SK-N-SH (cell line): ENCODE data around the gene PODN. TPM values are rescaled to one million over a fixed set of nuclear protein-coding genes. Genes with fewer than 3 reads are reported as not detected.
A peak's percentile ranks its signal among the peaks of the same experiment; 100 is the strongest.

ENCODE experiments used
- CTCF ChIA-PET: fragments of 300-600, 350-600 bp; formaldehyde crosslinking; extraction: SDS; loops from one replicate; lab custom pipeline; 2021; lab: Yijun Ruan, JAX
- POLR2A ChIA-PET: fragments of 350-600 bp; sonication (Branson Sonifier 250); formaldehyde crosslinking; extraction: SDS; loops from one replicate; lab custom pipeline; 2020; ENCODE audit warnings: antibody characterized with exemption, inconsistent platforms; lab: Yijun Ruan, JAX
- DNase-seq: peaks from one replicate; pipeline ENCODE4 v3.0.0; 2012
- H2AFZ ChIP-seq: fragments of 200-600 bp; sonication (generic); 2 replicates; pipeline ENCODE4 v1.8.1; 2016; ENCODE audit warnings: antibody characterized with exemption, mild to moderate bottlenecking, low read depth
- H3F3A ChIP-seq: fragments of 200-600 bp; sonication (generic); replicated peaks from 2 replicates; pipeline ENCODE3; 2016; ENCODE audit warnings: antibody characterized with exemption, mild to moderate bottlenecking; ENCODE audit not compliant: insufficient read depth
- H3K27ac ChIP-seq, 2 experiments: fragments of 200-500 bp in 1 of 2; fragments of 200-600 bp in 1 of 2; sonication (Bioruptor generic) in 1 of 2; sonication (generic), shearing (Covaris generic) in 1 of 2; 2 replicates each; pipeline versions ENCODE4 v1.5.1 to v1.6.1; 2014 to 2016; ENCODE audit warnings: low read depth in 2 of 2, inconsistent platforms in 1 of 2, low read length in 1 of 2, mild to moderate bottlenecking in 1 of 2, mixed read lengths in 1 of 2
- H3K27me3 ChIP-seq: fragments of 200-600 bp; sonication (generic), shearing (Covaris generic); 2 replicates; pipeline ENCODE4 v1.6.1; 2016; ENCODE audit warnings: mixed run types; ENCODE audit not compliant: insufficient read depth
- H3K36me3 ChIP-seq, 2 experiments: fragments of 200-500 bp in 1 of 2; fragments of 200-600 bp in 1 of 2; sonication (Bioruptor generic) in 1 of 2; sonication (generic) in 1 of 2; replicated peaks in 1 of 2; 2 replicates each; pipeline versions ENCODE3 to v1.5.1; 2014 to 2016; ENCODE audit warnings: low read length in 1 of 2, mild to moderate bottlenecking in 1 of 2; ENCODE audit not compliant: insufficient read depth in 2 of 2, control insufficient read depth in 1 of 2
- H3K4me1 ChIP-seq, 2 experiments: fragments of 200-500 bp in 1 of 2; fragments of 200-600 bp in 1 of 2; sonication (Bioruptor generic) in 1 of 2; sonication (generic), shearing (Covaris generic) in 1 of 2; 2 replicates each; pipeline versions ENCODE4 v1.5.1 to v1.6.1; 2014 to 2016; ENCODE audit warnings: low read depth in 1 of 2, low read length in 1 of 2, mixed run types in 1 of 2; ENCODE audit not compliant: insufficient read depth in 2 of 2, control insufficient read depth in 1 of 2
- H3K4me2 ChIP-seq: fragments of 200-600 bp; sonication (generic), shearing (Covaris generic); 2 replicates; pipeline ENCODE4 v1.6.1; 2017; ENCODE audit warnings: mixed run types
- H3K4me3 ChIP-seq, 2 experiments: fragments of 200-500 bp in 1 of 2; fragments of 200-600 bp in 1 of 2; sonication (Bioruptor generic) in 1 of 2; sonication (generic), shearing (Covaris generic) in 1 of 2; 2 replicates each; pipeline versions ENCODE4 v1.5.1 to v1.8.1; 2014 to 2016; ENCODE audit warnings: low read depth in 2 of 2, inconsistent platforms in 1 of 2, low read length in 1 of 2, mild to moderate bottlenecking in 1 of 2, mixed read lengths in 1 of 2, moderate library complexity in 1 of 2
- H3K79me2 ChIP-seq: fragments of 200-600 bp; sonication (generic); 2 replicates; pipeline ENCODE4 v1.8.1; 2017; ENCODE audit warnings: mild to moderate bottlenecking; ENCODE audit not compliant: insufficient read depth
- H3K9ac ChIP-seq: fragments of 200-600 bp; sonication (generic); 2 replicates; pipeline ENCODE4 v1.6.1; 2017; ENCODE audit warnings: mixed run types
- H3K9me2 ChIP-seq: fragments of 200-600 bp; sonication (generic); 2 replicates; pipeline ENCODE4 v1.6.1; 2017; ENCODE audit warnings: mixed run types
- H3K9me3 ChIP-seq: fragments of 200-600 bp; sonication (generic); 2 replicates; pipeline ENCODE4 v1.6.1; 2017; ENCODE audit warnings: mixed run types, mild to moderate bottlenecking, moderate library complexity
- H4K20me1 ChIP-seq: fragments of 200-600 bp; sonication (generic); 2 replicates; pipeline ENCODE4 v1.6.1; 2017; ENCODE audit warnings: mild to moderate bottlenecking, mixed run types; ENCODE audit not compliant: insufficient read depth
- CHD2 ChIP-seq: fragments of 150-350 bp; IDR thresholded peaks from 2 replicates; pipeline ENCODE4 v1.6.1; 2018; ENCODE audit warnings: low read length; ENCODE audit not compliant: partially characterized antibody
- CTCF ChIP-seq: fragments of 200-600 bp; sonication (generic); IDR thresholded peaks from 2 replicates; pipeline ENCODE4 v1.6.1; 2017; ENCODE audit warnings: antibody characterized with exemption, mild to moderate bottlenecking, moderate library complexity
- ELF1 ChIP-seq: IDR thresholded peaks from 2 replicates; pipeline ENCODE4 v1.4.0; 2012
- FOSL2 ChIP-seq: IDR thresholded peaks from 2 replicates; pipeline ENCODE4 v1.4.0; 2012; ENCODE audit warnings: low read depth, mild to moderate bottlenecking, moderate library complexity, borderline replicate concordance
- FOXJ3 ChIP-seq: sonication (generic); formaldehyde crosslinking; IDR thresholded peaks from 2 replicates; pipeline ENCODE4 v1.5.1; 2020; ENCODE audit warnings: mild to moderate bottlenecking, missing genetic modification reagents
- GABPA ChIP-seq: IDR thresholded peaks from 2 replicates; pipeline ENCODE4 v1.4.0; 2012; ENCODE audit warnings: low read depth, mild to moderate bottlenecking
- GATA2 ChIP-seq: sonication (generic); formaldehyde crosslinking; IDR thresholded peaks from 2 replicates; pipeline ENCODE4 v1.5.0; 2020; ENCODE audit warnings: mild to moderate bottlenecking, missing genetic modification reagents
- JUND ChIP-seq: IDR thresholded peaks from 2 replicates; pipeline ENCODE4 v1.4.0; 2012
- MXI1 ChIP-seq: IDR thresholded peaks from 2 replicates; pipeline ENCODE4 v1.6.1; 2012; ENCODE audit warnings: mild to moderate bottlenecking, low read depth, low read length, improper control_type of control experiment
- POLR2AphosphoS5 ChIP-seq: IDR thresholded peaks from 2 replicates; pipeline ENCODE4 v1.6.1; 2012; ENCODE audit warnings: low read depth, low read length
- RCOR1 ChIP-seq: fragments of 150-350 bp; IDR thresholded peaks from 2 replicates; pipeline ENCODE4 v1.6.1; 2017; ENCODE audit warnings: antibody characterized with exemption, low read length
- RFX5 ChIP-seq: IDR thresholded peaks from 2 replicates; pipeline ENCODE4 v1.6.1; 2012; ENCODE audit warnings: mild to moderate bottlenecking, improper control_type of control experiment, low read length
- SIN3A ChIP-seq: IDR thresholded peaks from 2 replicates; pipeline ENCODE4 v1.6.1; 2012; ENCODE audit warnings: low read depth, mild to moderate bottlenecking, low read length, moderate library complexity, borderline replicate concordance
- TAF1 ChIP-seq: IDR thresholded peaks from 2 replicates; pipeline ENCODE4 v1.6.1; 2012; ENCODE audit warnings: low read depth, mild to moderate bottlenecking, low read length, moderate library complexity, borderline replicate concordance
- TCF12 ChIP-seq: IDR thresholded peaks from 2 replicates; pipeline ENCODE4 v1.4.0; 2012
- TEAD4 ChIP-seq: IDR thresholded peaks from 2 replicates; pipeline ENCODE4 v1.4.0; 2012; ENCODE audit warnings: mild to moderate bottlenecking, borderline replicate concordance; ENCODE audit not compliant: insufficient read depth
- ZBTB33 ChIP-seq: IDR thresholded peaks from 2 replicates; pipeline ENCODE4 v1.4.0; 2012; ENCODE audit warnings: low read depth, borderline replicate concordance
- WGBS: methylation state at CpG from one replicate; pipeline ENCODE4 v1.1.6; 2017; ENCODE audit warnings: low lambda C conversion rate; 5-methylcytosine and 5-hydroxymethylcytosine counted together
- polyA plus RNA-seq, 3 experiments: library from polyadenylated mRNA; depleted of rRNA; stranded (reverse); fragments of >200 nt; gene quantifications; 2 replicates each; pipeline ENCODE4 v1.2.3, GENCODE V29; 2012
- TF ChIP-seq, protein P1 (sequence below): IDR thresholded peaks from 2 replicates; pipeline ENCODE4 v1.4.0; 2012; ENCODE audit warnings: low read depth
- TF ChIP-seq, protein P2 (sequence below): fragments of 150-350 bp; IDR thresholded peaks from 2 replicates; pipeline ENCODE4 v1.6.1; 2017; ENCODE audit warnings: antibody characterized with exemption, low read length, low read depth, borderline replicate concordance
- TF ChIP-seq, protein P3 (sequence below): IDR thresholded peaks from 2 replicates; pipeline ENCODE4; 2012
- TF ChIP-seq, protein P4 (sequence below): IDR thresholded peaks from 2 replicates; pipeline ENCODE4 v1.4.0; 2012; ENCODE audit warnings: low read depth, borderline replicate concordance
- TF ChIP-seq, protein P5 (sequence below): IDR thresholded peaks from 2 replicates; pipeline ENCODE4 v1.6.1; 2012; ENCODE audit warnings: mild to moderate bottlenecking, low read depth, low read length, moderate library complexity

The PODN gene
- polyA plus RNA-seq, 1 of the 3 experiments (the other 2 are of a cell fraction), result 2.0 TPM

DNA sequence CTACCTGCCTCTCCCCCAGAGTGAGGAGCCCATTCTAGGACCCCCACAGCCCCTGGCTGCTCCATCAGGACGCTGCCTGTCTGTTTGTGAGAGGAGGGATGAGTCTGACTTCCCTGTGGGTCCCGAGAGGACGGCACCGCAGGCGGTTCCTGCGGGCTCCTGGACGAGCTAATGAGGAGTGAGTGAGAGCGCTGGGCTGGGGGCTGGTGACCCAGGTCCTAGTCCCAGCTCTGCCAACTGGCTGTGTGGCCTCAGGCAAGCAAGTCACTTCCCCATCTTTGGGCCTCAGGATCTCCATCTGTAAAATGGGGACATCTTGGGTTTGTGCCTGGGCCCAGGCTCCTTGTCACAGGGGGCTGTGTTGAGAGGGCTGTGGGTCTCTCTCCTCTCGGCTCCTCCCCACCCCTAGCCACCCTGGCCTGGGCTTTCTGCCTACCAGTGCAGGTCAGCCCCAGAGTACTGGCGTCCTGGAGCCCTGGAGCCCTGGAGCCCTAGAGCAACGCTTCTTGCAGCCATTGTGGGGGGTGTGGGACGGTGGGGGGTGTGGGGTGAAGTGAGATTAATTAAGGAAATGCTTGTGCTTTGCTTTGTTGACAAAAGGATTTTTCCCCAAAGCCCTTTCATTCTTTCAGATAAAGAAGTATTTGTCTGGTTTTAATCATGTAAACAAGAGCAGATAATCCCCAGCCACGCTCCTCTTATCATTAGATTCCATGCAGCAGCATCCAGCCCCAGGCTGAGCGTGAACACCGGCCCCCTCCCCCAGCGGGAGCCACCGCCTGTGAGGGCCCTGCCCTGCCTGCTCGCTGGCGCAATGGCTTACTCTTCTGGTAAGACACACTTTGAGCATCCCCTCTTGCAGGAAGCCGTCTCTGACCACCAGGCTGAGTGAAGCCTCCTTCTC lies 53.6 kb downstream of the PODN start:
- Histone ChIP-seq H4K20me1 (no peaks in the 10 kb centered on the region), H3K36me3 (no peaks in the 10 kb centered on the region), H3F3A (no peaks in the 10 kb centered on the region), H3K9me3 (no peaks in the 10 kb centered on the region), H3K27ac (no peak overlapping the region), H3K9ac (no peak overlapping the region), H3K79me2 (no peaks in the 10 kb centered on the region), H3K27me3 (no peaks in the 10 kb centered on the region), H2AFZ (peak overlapping the region; percentile 29; the same call in 1 of the 2 replicates), H3K4me1 (peaks cover 10 to 33% of the 10 kb centered on the region in 2 experiments; a peak in 3 of 4 replicates), H3K9me2 (no peaks in the 10 kb centered on the region), H3K4me3 (no peak overlapping the region), H3K4me2 (no peak overlapping the region)
- ChIA-PET POLR2A (no interaction called here), CTCF (interaction anchor here (0.6 to 1.8 kb wide), 6 partner anchors 9 to 1048 kb away, joined by 3 to 7 read pairs (median 4); no protein-coding TSS in a partner anchor)
- DNase-seq, result peak; percentile 95
- WGBS, result 47% methylated on average over 13 of the region's 20 CpGs
- TF ChIP-seq, protein P1, sequence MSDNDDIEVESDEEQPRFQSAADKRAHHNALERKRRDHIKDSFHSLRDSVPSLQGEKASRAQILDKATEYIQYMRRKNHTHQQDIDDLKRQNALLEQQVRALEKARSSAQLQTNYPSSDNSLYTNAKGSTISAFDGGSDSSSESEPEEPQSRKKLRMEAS, result no peak
- TF ChIP-seq ZBTB33 (no peak), RCOR1 (peak; percentile 100), FOXJ3 (CRISPR knock-in tag) (peak; percentile 94), FOSL2 (no peak), TEAD4 (no peak), JUND (no peak), CTCF (no peak), ELF1 (no peak), SIN3A (no peak), POLR2AphosphoS5 (no peak), GATA2 (CRISPR knock-in tag) (peak; percentile 96), MXI1 (peak; percentile 68), RFX5 (no peak), CHD2 (peak; percentile 96), GABPA (no peak), TAF1 (no peak), TCF12 (peak; percentile 28; the same call in 1 of the 2 replicates)
- TF ChIP-seq, protein P2, sequence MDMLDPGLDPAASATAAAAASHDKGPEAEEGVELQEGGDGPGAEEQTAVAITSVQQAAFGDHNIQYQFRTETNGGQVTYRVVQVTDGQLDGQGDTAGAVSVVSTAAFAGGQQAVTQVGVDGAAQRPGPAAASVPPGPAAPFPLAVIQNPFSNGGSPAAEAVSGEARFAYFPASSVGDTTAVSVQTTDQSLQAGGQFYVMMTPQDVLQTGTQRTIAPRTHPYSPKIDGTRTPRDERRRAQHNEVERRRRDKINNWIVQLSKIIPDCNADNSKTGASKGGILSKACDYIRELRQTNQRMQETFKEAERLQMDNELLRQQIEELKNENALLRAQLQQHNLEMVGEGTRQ, result no peak
- TF ChIP-seq, protein P3, sequence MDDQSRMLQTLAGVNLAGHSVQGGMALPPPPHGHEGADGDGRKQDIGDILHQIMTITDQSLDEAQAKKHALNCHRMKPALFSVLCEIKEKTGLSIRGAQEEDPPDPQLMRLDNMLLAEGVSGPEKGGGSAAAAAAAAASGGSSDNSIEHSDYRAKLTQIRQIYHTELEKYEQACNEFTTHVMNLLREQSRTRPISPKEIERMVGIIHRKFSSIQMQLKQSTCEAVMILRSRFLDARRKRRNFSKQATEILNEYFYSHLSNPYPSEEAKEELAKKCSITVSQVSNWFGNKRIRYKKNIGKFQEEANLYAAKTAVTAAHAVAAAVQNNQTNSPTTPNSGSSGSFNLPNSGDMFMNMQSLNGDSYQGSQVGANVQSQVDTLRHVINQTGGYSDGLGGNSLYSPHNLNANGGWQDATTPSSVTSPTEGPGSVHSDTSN, result no peak
- TF ChIP-seq, protein P4, sequence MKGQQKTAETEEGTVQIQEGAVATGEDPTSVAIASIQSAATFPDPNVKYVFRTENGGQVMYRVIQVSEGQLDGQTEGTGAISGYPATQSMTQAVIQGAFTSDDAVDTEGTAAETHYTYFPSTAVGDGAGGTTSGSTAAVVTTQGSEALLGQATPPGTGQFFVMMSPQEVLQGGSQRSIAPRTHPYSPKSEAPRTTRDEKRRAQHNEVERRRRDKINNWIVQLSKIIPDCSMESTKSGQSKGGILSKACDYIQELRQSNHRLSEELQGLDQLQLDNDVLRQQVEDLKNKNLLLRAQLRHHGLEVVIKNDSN, result no peak
- TF ChIP-seq, protein P5, sequence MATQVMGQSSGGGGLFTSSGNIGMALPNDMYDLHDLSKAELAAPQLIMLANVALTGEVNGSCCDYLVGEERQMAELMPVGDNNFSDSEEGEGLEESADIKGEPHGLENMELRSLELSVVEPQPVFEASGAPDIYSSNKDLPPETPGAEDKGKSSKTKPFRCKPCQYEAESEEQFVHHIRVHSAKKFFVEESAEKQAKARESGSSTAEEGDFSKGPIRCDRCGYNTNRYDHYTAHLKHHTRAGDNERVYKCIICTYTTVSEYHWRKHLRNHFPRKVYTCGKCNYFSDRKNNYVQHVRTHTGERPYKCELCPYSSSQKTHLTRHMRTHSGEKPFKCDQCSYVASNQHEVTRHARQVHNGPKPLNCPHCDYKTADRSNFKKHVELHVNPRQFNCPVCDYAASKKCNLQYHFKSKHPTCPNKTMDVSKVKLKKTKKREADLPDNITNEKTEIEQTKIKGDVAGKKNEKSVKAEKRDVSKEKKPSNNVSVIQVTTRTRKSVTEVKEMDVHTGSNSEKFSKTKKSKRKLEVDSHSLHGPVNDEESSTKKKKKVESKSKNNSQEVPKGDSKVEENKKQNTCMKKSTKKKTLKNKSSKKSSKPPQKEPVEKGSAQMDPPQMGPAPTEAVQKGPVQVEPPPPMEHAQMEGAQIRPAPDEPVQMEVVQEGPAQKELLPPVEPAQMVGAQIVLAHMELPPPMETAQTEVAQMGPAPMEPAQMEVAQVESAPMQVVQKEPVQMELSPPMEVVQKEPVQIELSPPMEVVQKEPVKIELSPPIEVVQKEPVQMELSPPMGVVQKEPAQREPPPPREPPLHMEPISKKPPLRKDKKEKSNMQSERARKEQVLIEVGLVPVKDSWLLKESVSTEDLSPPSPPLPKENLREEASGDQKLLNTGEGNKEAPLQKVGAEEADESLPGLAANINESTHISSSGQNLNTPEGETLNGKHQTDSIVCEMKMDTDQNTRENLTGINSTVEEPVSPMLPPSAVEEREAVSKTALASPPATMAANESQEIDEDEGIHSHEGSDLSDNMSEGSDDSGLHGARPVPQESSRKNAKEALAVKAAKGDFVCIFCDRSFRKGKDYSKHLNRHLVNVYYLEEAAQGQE, result no peak
